HepG2 (cell line): ENCODE measurements around the gene ZNF322. TPM values are rescaled to one million over a fixed set of nuclear protein-coding genes. Genes with fewer than 3 reads are reported as not detected.

ENCODE experiments used
- CREB3 ChIP-seq: sonication (generic); formaldehyde crosslinking; IDR thresholded peaks from 2 replicates; pipeline ENCODE4 v1.5.0; 2020; ENCODE audit warnings: missing genetic modification reagents
- HOMEZ ChIP-seq: IDR thresholded peaks from 2 replicates; pipeline ENCODE4 v1.6.1; 2016; ENCODE audit warnings: low read depth
- KMT2A ChIP-seq: sonication (generic); formaldehyde crosslinking; IDR thresholded peaks from 2 replicates; pipeline ENCODE4 v1.4.0; 2020; ENCODE audit warnings: missing genetic modification reagents
- MAFG ChIP-seq: sonication (generic); formaldehyde crosslinking; IDR thresholded peaks from 2 replicates; pipeline ENCODE4 v1.5.1; 2020; ENCODE audit warnings: mild to moderate bottlenecking, missing genetic modification reagents
- MBNL3 ChIP-seq: fragments of 250-450 bp; sonication (Bioruptor Pico); conservative IDR thresholded peaks from 2 replicates; pipeline ENCODE4 v1.8.0; 2022; ENCODE audit warnings: mild to moderate bottlenecking, inconsistent platforms
- MXD1 ChIP-seq: sonication (generic); formaldehyde crosslinking; IDR thresholded peaks from 2 replicates; pipeline ENCODE4 v1.4.0; 2020; ENCODE audit warnings: mild to moderate bottlenecking, missing genetic modification reagents
- NCOA5 ChIP-seq: sonication (generic); formaldehyde crosslinking; IDR thresholded peaks from 2 replicates; pipeline ENCODE4 v1.4.0; 2020; ENCODE audit warnings: missing genetic modification reagents
- PAWR ChIP-seq: sonication (generic); formaldehyde crosslinking; IDR thresholded peaks from 2 replicates; pipeline ENCODE4 v1.4.0; 2020; ENCODE audit warnings: missing genetic modification reagents, mild to moderate bottlenecking, borderline replicate concordance
- PITX1 ChIP-seq: sonication (generic); formaldehyde crosslinking; IDR thresholded peaks from 2 replicates; pipeline ENCODE4 v1.5.1; 2020; ENCODE audit warnings: mild to moderate bottlenecking, missing genetic modification reagents
- REL ChIP-seq: sonication (generic); formaldehyde crosslinking; conservative IDR thresholded peaks from 2 replicates; pipeline ENCODE4 v1.8.0; 2022; ENCODE audit warnings: mild to moderate bottlenecking, missing genetic modification reagents, moderate library complexity
- SIX4 ChIP-seq: sonication (generic); formaldehyde crosslinking; IDR thresholded peaks from 2 replicates; pipeline ENCODE4 v1.4.0; 2020; ENCODE audit warnings: missing genetic modification reagents
- SOX13 ChIP-seq, 3 experiments: fragments of 450-650 bp in 1 of 3; sonication (generic) in 1 of 3; formaldehyde crosslinking in 1 of 3; IDR thresholded peaks in 2 of 3; conservative IDR thresholded peaks in 1 of 3; 2 replicates each; pipeline versions ENCODE4 v1.5.0 to v1.6.1; 2016 to 2020; ENCODE audit warnings: antibody characterized with exemption in 1 of 3, mild to moderate bottlenecking in 1 of 3, missing compliant biosample characterization in 1 of 3, missing genetic modification reagents in 1 of 3, moderate library complexity in 1 of 3
- U2AF1 ChIP-seq: fragments of 200-400 bp; formaldehyde crosslinking; optimal IDR thresholded peaks from 2 replicates; pipeline ENCODE3; 2017; ENCODE audit warnings: mild to moderate bottlenecking, low read depth, low read length
- ZBTB20 ChIP-seq: sonication (generic); formaldehyde crosslinking; IDR thresholded peaks from 2 replicates; pipeline ENCODE4 v1.8.1; 2023; ENCODE audit warnings: missing genetic modification reagents, low read depth, mild to moderate bottlenecking, borderline replicate concordance
- ZBTB38 ChIP-seq: sonication (generic); formaldehyde crosslinking; IDR thresholded peaks from 2 replicates; pipeline ENCODE4 v1.5.1; 2020; ENCODE audit warnings: mild to moderate bottlenecking, missing genetic modification reagents
- ZMYM2 ChIP-seq: sonication (generic); formaldehyde crosslinking; IDR thresholded peaks from 2 replicates; pipeline ENCODE4 v1.8.0; 2022; ENCODE audit warnings: mild to moderate bottlenecking, missing genetic modification reagents
- ZNF678 ChIP-seq: sonication (generic); formaldehyde crosslinking; IDR thresholded peaks from 2 replicates; pipeline ENCODE4 v1.4.0; 2020; ENCODE audit warnings: mild to moderate bottlenecking, missing genetic modification reagents
- ZNF780A ChIP-seq: sonication (generic); formaldehyde crosslinking; IDR thresholded peaks from 2 replicates; pipeline ENCODE4 v1.8.0; 2022; ENCODE audit warnings: mild to moderate bottlenecking, missing genetic modification reagents, moderate library complexity
- ZNF879 ChIP-seq: sonication (generic); formaldehyde crosslinking; IDR thresholded peaks from 2 replicates; pipeline ENCODE4 v1.8.1; 2023; ENCODE audit warnings: missing genetic modification reagents
- polyA plus RNA-seq, 8 experiments: library from polyadenylated mRNA; depleted of rRNA in 3 of 8; stranded (reverse) in 7 of 8; unstranded in 1 of 8; fragments of >200 nt; fragmentation: Illumina TruSeq in 4 of 8; extraction: Trizol in 4 of 8; gene quantifications; 2 replicates each; pipeline versions ENCODE4 v1.2.1 to v1.2.3, GENCODE V29; 2011 to 2016; ENCODE audit warnings: low read depth in 4 of 8, missing spikeins in 1 of 8, mixed read lengths in 1 of 8; ENCODE audit not compliant: insufficient read depth in 1 of 8
- total RNA-seq, 5 experiments: library from RNA; depleted of rRNA; stranded (reverse); fragments of >200 nt; fragmentation: Illumina TruSeq; extraction: Trizol; gene quantifications; 2 replicates each; pipeline ENCODE4 v1.2.3, GENCODE V29; 2016; ENCODE audit warnings: low read depth in 1 of 5
- TF ChIP-seq, protein P1 (sequence below): IDR thresholded peaks from 2 replicates; pipeline ENCODE4 v1.6.1; 2016; ENCODE audit warnings: mild to moderate bottlenecking
- TF ChIP-seq, protein P2 (sequence below): IDR thresholded peaks from 2 replicates; pipeline ENCODE4 v1.6.1; 2012; ENCODE audit warnings: inconsistent platforms
- TF ChIP-seq, protein P3 (sequence below): sonication (generic); formaldehyde crosslinking; IDR thresholded peaks from 2 replicates; pipeline ENCODE4 v1.4.0; 2020; ENCODE audit warnings: missing genetic modification reagents
- TF ChIP-seq, protein P4 (sequence below): sonication (generic); formaldehyde crosslinking; IDR thresholded peaks from 2 replicates; pipeline ENCODE4 v1.5.0; 2020; ENCODE audit warnings: mild to moderate bottlenecking, missing genetic modification reagents, moderate library complexity

Gene ZNF322
- total and polyA plus RNA-seq, 2 of the 13 experiments (the other 11 are each of a cell fraction or from before 2014, with no cell fraction given): 8.3 to 22.8 TPM

GRCh38 chr6:26595669-26596269 is 63.8 kb downstream of the ZNF322 start (continued):
- TF ChIP-seq SIX4 (CRISPR knock-in tag) (peak; percentile 43; the same call in 1 of the 2 replicates), PAWR (0 out of 2 replicates have a peak, but pooled peaks have one; percentile 11), REL (peak; percentile 50; the same call in 1 of the 2 replicates), ZBTB38 (CRISPR knock-in tag) (peak; percentile 90), ZNF879 (CRISPR knock-in tag) (no peak), ZBTB20 (CRISPR knock-in tag) (peak; percentile 66; the same call in 1 of the 2 replicates), ZMYM2 (CRISPR knock-in tag) (peak; percentile 93), ZNF780A (CRISPR knock-in tag) (peak; percentile 61; the same call in 1 of the 2 replicates), MAFG (no peak), MXD1 (CRISPR knock-in tag) (0 out of 2 replicates have a peak, but pooled peaks have one; percentile 42), SOX13 (IDR thresholded peaks at IDR 0.05) (no peak), SOX13 (CRISPR knock-in tag; conservative IDR thresholded peaks at IDR 0.05 in 1 of 2, IDR thresholded peaks at IDR 0.05 in 1 of 2) (peak in 1 of 2 experiments; percentile 64; a peak in 1 of 4 replicates), KMT2A (peak; percentile 73; the same call in 1 of the 2 replicates), PITX1 (CRISPR knock-in tag) (peak; percentile 88; the same call in 1 of the 2 replicates), CREB3 (0 out of 2 replicates have a peak, but pooled peaks have one; percentile 22), MBNL3 (CRISPR knock-in tag) (no peak), NCOA5 (CRISPR knock-in tag) (no peak), U2AF1 (peak; percentile 59), HOMEZ (CRISPR knock-in tag) (peak; percentile 60; the same call in 1 of the 2 replicates), ZNF678 (CRISPR knock-in tag) (no peak)
- TF ChIP-seq, protein P1, sequence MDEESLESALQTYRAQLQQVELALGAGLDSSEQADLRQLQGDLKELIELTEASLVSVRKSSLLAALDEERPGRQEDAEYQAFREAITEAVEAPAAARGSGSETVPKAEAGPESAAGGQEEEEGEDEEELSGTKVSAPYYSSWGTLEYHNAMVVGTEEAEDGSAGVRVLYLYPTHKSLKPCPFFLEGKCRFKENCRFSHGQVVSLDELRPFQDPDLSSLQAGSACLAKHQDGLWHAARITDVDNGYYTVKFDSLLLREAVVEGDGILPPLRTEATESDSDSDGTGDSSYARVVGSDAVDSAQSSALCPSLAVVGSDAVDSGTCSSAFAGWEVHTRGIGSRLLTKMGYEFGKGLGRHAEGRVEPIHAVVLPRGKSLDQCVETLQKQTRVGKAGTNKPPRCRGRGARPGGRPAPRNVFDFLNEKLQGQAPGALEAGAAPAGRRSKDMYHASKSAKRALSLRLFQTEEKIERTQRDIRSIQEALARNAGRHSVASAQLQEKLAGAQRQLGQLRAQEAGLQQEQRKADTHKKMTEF (CRISPR knock-in tag): peak; percentile 68; the same call in 1 of the 2 replicates
- TF ChIP-seq, protein P2, sequence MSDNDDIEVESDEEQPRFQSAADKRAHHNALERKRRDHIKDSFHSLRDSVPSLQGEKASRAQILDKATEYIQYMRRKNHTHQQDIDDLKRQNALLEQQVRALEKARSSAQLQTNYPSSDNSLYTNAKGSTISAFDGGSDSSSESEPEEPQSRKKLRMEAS: peak; percentile 75
- TF ChIP-seq, protein P3, sequence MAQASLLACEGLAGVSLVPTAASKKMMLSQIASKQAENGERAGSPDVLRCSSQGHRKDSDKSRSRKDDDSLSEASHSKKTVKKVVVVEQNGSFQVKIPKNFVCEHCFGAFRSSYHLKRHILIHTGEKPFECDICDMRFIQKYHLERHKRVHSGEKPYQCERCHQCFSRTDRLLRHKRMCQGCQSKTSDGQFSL (CRISPR knock-in tag): no peak
- TF ChIP-seq, protein P4, sequence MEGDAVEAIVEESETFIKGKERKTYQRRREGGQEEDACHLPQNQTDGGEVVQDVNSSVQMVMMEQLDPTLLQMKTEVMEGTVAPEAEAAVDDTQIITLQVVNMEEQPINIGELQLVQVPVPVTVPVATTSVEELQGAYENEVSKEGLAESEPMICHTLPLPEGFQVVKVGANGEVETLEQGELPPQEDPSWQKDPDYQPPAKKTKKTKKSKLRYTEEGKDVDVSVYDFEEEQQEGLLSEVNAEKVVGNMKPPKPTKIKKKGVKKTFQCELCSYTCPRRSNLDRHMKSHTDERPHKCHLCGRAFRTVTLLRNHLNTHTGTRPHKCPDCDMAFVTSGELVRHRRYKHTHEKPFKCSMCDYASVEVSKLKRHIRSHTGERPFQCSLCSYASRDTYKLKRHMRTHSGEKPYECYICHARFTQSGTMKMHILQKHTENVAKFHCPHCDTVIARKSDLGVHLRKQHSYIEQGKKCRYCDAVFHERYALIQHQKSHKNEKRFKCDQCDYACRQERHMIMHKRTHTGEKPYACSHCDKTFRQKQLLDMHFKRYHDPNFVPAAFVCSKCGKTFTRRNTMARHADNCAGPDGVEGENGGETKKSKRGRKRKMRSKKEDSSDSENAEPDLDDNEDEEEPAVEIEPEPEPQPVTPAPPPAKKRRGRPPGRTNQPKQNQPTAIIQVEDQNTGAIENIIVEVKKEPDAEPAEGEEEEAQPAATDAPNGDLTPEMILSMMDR: peak; percentile 99
